Effector CD8-positive, alpha-beta T cell (primary cell): Measurements from ENCODE around the gene EPHB1.

Source experiments
- DNase-seq: peaks from one replicate; lab custom pipeline; 2025; lab: John Stamatoyannopoulos, UW

EPHB1 gene

GRCh38 chr3:134883697-134884385 is 88.8 kb downstream of the EPHB1 start:
- no peak for DNase-seq

- DNase-seq: no peak
Measured at GRCh38 chr3:134885877-134886621, 91.0 kb downstream of the EPHB1 start.

- no peak for DNase-seq
Measured at GRCh38 chr3:134886991-134887390, 91.9 kb downstream of the EPHB1 start.

DNA sequence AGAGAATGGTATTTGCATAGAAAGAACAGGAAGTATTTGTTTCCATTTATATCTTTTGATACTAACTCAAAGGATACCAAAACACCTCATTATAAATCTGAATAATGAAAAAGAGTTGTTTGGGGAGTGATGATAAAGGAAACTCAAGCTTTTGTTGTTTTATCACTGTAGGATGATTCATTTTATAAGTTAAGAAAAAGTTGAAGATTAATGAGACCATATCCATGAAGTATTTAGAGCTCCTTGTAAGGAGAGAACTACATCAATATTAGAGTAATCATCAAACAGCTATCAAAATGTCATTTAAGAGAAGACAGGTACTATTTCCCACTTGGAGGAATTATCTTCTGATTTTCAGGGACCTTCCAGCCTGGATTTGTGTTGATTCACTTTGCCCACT is 92.5 kb downstream of the EPHB1 start:
- DNase-seq: no peak

- no peak for DNase-seq
Measured at GRCh38 chr3:134892326-134892725, 97.3 kb downstream of the EPHB1 start.

GRCh38 chr3:134892761-134893160 is 97.7 kb downstream of the EPHB1 start:
- no peak for DNase-seq

GRCh38 chr3:134894533-134894932 is 99.5 kb downstream of the EPHB1 start:
- no peak for DNase-seq

- no peak for DNase-seq
Measured at GRCh38 chr3:134895181-134895580, 100.1 kb downstream of the EPHB1 start.

DNA sequence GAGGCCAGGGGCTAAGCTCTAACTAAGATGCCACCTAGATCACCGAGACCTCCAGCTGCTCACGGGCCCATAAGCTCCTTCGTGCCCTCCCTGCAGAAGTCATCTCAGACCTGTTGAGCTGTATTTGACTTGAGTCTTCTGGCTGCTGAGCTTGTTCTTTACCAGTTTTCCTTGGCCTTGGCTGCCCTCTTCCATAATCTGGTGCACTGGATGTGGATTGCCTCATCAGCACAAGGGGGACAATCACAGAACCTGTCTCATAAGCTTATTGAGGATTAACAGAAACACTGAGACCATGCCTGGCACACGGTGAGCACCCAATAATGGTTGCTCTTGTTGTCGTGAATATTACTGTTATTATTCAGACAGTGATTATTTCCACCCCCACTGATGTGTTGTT is 101.1 kb downstream of the EPHB1 start:
- DNase-seq: no peak

DNA sequence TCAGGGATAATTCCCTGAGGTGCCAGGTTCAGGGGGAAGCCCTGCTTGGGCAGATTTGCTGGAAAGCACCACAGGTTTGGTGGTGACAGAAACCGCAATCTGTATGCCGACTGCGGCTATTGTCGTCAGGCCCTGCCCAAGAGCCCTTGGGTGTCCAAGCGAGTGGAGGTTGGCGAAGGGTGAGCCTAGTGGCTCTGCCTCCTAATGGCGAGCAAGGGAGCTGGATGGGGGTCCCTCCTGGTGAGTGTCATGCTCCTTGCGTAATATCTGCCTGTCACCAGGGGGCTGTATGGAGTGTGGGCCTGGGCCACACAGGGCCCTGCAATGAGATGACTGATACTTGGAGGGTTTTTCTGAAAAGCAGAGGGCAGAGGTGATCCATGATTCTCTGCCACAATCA is 101.6 kb downstream of the EPHB1 start:
- no peak for DNase-seq

DNA sequence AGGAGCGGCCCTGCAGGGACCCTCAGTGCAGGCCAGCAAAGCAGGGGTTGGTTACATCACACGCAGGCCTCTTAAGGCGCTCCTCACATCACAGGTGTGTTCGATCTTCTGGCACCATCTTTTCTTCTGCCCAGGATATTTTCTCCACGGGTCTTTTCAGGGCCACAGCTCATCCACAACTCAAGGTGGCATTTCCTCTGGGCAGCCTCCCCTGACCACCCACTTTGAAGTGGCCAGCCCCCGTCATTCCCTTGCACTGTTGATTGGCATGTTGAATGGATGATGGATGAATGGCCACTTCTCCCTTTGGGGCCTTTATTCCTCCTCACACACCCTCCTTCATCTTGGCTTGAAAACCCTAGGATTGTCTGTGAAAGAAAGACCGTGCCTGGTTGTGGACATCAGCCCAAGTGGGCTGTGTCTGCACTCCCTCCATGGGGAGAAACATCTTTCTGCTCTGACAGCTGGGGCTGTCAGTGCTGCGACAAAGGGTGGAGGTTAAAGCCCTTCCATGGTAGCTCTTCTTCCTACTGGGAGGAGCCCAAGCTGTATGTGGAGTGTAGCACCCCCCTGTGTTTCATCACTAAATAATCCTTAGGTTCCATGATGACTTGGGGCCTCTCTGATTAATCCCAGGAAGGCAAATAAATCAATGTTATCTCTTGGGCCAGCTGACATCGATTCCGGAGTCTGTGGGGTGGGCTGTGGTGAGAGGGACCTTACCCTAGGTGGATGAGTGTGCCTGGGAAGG is 102.5 kb downstream of the EPHB1 start:
- no peak for DNase-seq

DNA sequence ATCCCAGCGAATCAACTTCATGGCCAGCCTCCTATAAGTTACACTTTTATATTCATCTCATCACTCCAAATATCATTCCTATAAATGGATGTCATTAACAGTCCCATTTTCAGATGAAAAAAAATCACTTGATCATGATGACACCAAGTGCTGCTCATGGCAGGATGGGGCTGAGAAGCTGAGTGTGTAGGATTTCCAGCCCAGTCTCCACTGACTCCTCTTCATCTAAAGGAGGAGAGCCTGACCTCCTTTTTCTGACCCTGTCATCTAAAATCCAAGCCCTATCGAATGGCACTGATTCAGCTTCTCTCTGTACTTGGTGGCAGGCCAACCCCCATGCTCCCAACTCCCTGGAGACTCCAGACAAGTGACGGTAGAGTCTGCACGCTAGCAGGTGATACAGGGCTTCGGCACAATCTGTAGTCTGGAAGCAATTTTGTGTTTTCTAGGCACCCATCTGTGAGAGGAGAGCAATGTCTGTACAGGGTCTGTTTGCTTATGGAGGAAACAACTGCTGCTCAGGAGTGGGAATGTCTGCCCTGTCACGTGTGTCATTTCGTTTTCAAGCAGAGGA is 103.2 kb downstream of the EPHB1 start:
- DNase-seq: no peak

DNA sequence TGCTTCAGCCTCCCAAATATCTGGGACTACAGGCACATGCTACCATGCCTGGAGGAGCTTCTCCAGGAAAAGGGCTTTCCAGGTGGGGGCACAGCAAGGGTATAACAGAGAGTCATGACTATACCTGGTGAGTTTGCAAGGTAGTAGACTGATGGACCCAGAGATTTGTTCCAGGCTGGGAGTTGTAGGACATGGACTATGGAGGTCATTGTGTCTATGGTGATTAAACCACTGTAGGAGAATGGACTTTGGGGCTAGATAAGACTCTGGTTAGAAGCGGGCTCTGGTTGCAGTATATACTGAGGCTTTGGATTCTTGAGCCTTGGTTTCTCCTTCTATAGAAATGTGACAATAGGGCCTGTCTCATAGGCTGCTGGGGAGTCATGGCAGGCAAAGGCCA is 104.7 kb downstream of the EPHB1 start:
- no peak for DNase-seq

DNA sequence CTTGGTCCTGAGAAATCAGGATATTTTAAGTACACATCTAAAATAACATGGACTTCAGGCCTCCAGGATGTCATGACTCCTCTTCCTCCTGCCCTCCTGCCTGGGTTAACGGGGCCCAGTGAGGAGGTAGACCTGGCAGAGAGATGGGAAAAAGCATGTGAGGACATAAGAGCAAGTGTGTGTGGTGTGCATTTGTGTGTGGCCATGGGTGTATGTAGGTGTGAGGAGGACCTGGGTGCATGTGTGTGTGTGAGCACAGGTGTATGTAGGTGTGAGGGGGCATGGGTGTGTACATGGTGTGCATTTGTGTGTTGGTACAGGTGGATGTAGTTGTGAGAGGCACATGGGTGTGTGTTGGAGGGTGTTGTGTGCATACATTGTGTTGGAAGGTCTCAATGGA is 105.4 kb downstream of the EPHB1 start:
- DNase-seq: no peak

DNA sequence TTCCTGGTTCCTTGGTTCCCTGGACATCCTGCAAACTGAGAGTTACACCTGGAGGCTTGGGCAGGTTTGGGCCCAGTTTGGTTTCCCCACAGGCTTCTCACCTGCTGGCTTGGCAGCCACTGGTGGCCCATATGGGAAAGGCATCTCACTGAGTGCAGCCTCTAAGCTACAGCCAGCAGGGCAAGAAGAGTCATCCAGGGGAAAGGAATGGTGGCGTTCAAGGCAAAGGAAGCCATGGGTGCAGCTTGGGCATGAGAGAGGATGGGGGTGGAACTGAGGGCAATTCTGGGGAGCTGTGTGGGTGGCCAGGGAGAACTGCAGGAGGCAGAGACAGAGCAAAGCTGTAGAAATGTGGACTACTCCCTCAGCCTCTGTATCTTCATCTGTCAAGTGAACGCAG is 106.4 kb downstream of the EPHB1 start:
- DNase-seq: no peak

DNA sequence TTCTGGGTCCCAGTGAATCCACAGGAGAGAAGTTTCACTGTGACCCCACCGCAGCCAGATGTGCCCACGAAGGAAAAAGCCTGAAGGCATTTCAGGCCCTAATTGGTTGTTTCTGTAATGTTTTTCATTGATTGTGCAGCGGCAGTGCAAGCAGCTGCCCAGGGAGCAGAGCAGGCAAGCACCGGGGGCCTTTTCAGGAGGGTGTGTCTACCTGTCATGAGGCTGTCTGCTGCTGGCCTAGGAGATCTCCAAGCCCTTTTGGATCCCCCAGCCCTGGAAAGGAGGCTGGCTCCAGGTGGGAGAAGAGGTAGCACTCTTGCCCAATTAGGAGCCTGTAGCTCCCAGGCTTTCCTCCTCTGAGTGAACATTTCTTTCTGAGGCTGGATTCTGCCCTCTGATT is 108.8 kb downstream of the EPHB1 start:
- DNase-seq: no peak

DNA sequence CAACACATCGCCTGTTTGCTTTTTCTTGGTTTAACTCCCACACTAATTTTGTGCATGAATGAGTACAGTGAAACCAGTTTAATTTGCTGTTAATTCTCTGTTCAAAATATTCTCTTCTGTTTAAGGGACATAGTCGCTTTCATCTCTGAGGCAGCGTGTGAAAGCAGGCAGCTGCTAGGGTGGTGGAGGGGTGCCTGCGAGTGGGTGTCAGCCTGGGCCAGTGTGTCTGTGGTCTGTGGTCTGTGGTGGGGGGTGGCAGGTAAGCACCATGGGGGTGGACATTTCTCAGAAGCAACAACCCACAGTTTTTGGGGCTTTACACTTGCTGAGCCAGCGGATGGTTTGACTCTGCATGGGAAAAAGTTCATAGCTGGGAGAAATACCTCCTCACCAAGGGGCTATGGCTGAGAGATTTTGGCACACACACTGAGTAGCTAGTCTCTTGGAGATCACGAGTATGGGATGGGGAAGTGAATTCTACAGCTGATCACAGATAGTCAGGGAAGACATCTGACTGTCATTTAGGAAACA is 109.2 kb downstream of the EPHB1 start:
- DNase-seq: no peak

DNA sequence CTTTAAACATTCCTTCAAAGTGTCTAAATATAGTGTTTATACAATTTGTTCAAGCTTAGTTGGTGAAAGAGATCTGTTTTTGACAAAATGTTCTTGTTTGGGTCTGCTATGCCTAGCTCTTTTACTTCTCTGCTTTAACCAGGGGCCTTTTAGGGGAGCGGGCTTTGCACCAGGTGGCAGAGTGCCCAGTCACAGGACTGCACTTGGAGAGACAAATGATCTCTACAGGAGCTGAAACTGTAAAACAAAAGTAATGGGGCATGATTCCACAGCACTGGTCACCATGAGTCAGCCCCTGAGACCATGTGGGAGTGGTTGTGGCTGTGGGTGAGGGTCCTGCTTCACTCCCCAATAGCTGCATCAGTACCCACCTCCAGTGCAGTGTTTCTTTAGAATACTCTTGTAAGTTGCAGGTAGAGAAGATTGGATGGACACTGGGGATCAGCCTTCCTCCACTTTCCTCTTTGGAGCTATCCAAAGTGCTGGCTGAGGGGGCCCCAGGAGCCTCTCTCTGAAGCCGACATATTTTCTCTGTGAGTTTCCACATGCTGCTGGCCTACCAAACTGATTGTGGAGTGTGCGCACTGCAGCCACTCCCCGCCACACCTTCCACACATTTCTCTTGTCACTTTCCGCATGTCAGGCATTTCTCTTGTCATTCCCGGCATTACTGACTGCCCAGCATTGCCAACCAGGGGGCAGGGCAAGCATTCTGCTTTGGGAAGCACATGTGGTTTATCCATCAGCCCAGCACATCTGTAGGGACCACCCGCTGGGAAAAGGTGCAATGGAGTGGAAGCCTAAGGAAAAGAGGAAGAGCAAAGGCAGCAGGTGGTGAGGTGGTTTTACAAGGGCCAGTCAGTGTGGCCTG is 110.0 kb downstream of the EPHB1 start:
- DNase-seq: no peak

GRCh38 chr3:134905647-134905935 is 110.5 kb downstream of the EPHB1 start:
- DNase-seq: no peak

- DNase-seq: no peak
Measured at GRCh38 chr3:134908271-134908670, 113.2 kb downstream of the EPHB1 start.

GRCh38 chr3:134910026-134910425 is 115.0 kb downstream of the EPHB1 start:
- no peak for DNase-seq
